HG03280 (cell line): ENCODE data around the gene TRIM27.
"Not testable (repeated sequence)": the region's sequence is repeated elsewhere in the genome, so short reads cannot be mapped to it uniquely, and the experiment has no call there.

Experiments used
- ATAC-seq: cut with Tn5 transposase; IDR thresholded peaks from one replicate; pipeline ENCODE4 v1.9.1; 2021; ENCODE audit warnings: mild to moderate bottlenecking, moderate library complexity; ENCODE audit not compliant: unreplicated experiment

TRIM27 gene

GRCh38 chr6:28943557-28944411, 20.0 kb upstream of the TRIM27 start:
- ATAC-seq: peak; percentile 30

GRCh38 chr6:28943223-28943556, 19.4 kb upstream of the TRIM27 start:
- ATAC-seq: no peak

GRCh38 chr6:28941684-28942448, 18.1 kb upstream of the TRIM27 start:
- ATAC-seq: no peak

- peak; percentile 52 for ATAC-seq
Observed at GRCh38 chr6:28940858-28941683, 17.3 kb upstream of the TRIM27 start.

- peak; percentile 21 for ATAC-seq
Observed at GRCh38 chr6:28940294-28940857, 16.6 kb upstream of the TRIM27 start.

GRCh38 chr6:28933069-28933468, 9.3 kb upstream of the TRIM27 start:
- ATAC-seq: no peak

- ATAC-seq: no peak
Observed at GRCh38 chr6:28929887-28930620, 6.3 kb upstream of the TRIM27 start.

GRCh38 chr6:28929339-28929738, 5.6 kb upstream of the TRIM27 start:
- not testable (repeated sequence) for ATAC-seq

- ATAC-seq: no peak
Observed at GRCh38 chr6:28927846-28928245, 4.1 kb upstream of the TRIM27 start.

GRCh38 chr6:28922821-28923317, 916 bp downstream of the TRIM27 start:
- ATAC-seq: no peak

- no peak for ATAC-seq
Observed at GRCh38 chr6:28922004-28922820, 1.6 kb downstream of the TRIM27 start.

GRCh38 chr6:28920281-28920680, 3.5 kb downstream of the TRIM27 start:
- ATAC-seq: no peak

- no peak for ATAC-seq
Observed at GRCh38 chr6:28914941-28915340, 8.8 kb downstream of the TRIM27 start.

- ATAC-seq: no peak
Observed at GRCh38 chr6:28910901-28911690, 12.7 kb downstream of the TRIM27 start.

GRCh38 chr6:28907394-28907793, 16.4 kb downstream of the TRIM27 start:
- ATAC-seq: no peak

GRCh38 chr6:28906669-28907068, 17.1 kb downstream of the TRIM27 start:
- no peak for ATAC-seq

- no peak for ATAC-seq
Observed at GRCh38 chr6:28903686-28904085, 20.1 kb downstream of the TRIM27 start.

- ATAC-seq: no peak
Observed at GRCh38 chr6:28901831-28902230, 22.0 kb downstream of the TRIM27 start.
